ENCODE data around the gene PCP2. TPM values are rescaled to one million over a fixed set of nuclear protein-coding genes. Genes with fewer than 3 reads are reported as not detected.

PCP2 gene
- total and polyA plus RNA-seq, 2 experiments from 2014 or later, result 0.60 TPM; not detected in 1

GRCh38 chr19:7665076-7665475, 31.6 kb upstream of the PCP2 start:
- Histone ChIP-seq H3K79me2 (no peaks in the 10 kb centered on the region), H3K27me3 (peaks cover 18% of the 10 kb centered on the region), H3K36me3 (replicated peaks; ENCODE audit: insufficient read depth, low read depth) (no peaks in the 10 kb centered on the region), H3K27ac (no peak overlapping the region), H4K20me1 (ENCODE audit: insufficient read depth, poor library complexity, severe bottlenecking) (no peaks in the 10 kb centered on the region), H3K9me2 (replicated peaks; ENCODE audit: insufficient read depth) (no peaks in the 10 kb centered on the region), H3K4me3 (no peak overlapping the region), H3K9me3 (ENCODE audit: low read depth) (no peaks in the 10 kb centered on the region), H3K4me2 (no peak overlapping the region), H3K4me1 (ENCODE audit: insufficient read depth) (no peaks in the 10 kb centered on the region), H2AFZ (no peak overlapping the region)
- no peak for DNase-seq (ENCODE audit: low spot score)
- TF ChIP-seq EZH2 (IDR thresholded peaks at IDR 0.05; ENCODE audit: borderline replicate concordance) (no peak), EZH2phosphoT487 (IDR thresholded peaks at IDR 0.05; ENCODE audit: low read depth, severe bottlenecking, unreplicated experiment) (no peak), CTCF (IDR thresholded peaks at IDR 0.05; ENCODE audit: poor library complexity) (no peak)
- 78% methylated on average over 4 of the region's 4 CpGs for WGBS (ENCODE audit: low lambda C conversion rate, missing lambda C conversion rate)

- Histone ChIP-seq H3K79me2 (no peaks in the 10 kb centered on the region), H4K20me1 (ENCODE audit: insufficient read depth, poor library complexity, severe bottlenecking) (no peaks in the 10 kb centered on the region), H3K9me2 (replicated peaks; ENCODE audit: insufficient read depth) (no peaks in the 10 kb centered on the region), H3K36me3 (replicated peaks; ENCODE audit: insufficient read depth, low read depth) (no peaks in the 10 kb centered on the region), H3K4me3 (no peak overlapping the region), H3K4me2 (no peak overlapping the region), H2AFZ (no peak overlapping the region), H3K27me3 (peaks cover 6% of the 10 kb centered on the region), H3K27ac (no peak overlapping the region), H3K4me1 (ENCODE audit: insufficient read depth) (no peaks in the 10 kb centered on the region), H3K9me3 (ENCODE audit: low read depth) (no peaks in the 10 kb centered on the region)
- DNase-seq (ENCODE audit: low spot score), result no peak
- WGBS (ENCODE audit: low lambda C conversion rate, missing lambda C conversion rate), result 86% methylated on average over 7 of the region's 7 CpGs
- TF ChIP-seq EZH2phosphoT487 (IDR thresholded peaks at IDR 0.05; ENCODE audit: low read depth, severe bottlenecking, unreplicated experiment) (no peak), EZH2 (IDR thresholded peaks at IDR 0.05; ENCODE audit: borderline replicate concordance) (no peak), CTCF (IDR thresholded peaks at IDR 0.05; ENCODE audit: poor library complexity) (no peak)
Observed at GRCh38 chr19:7663706-7664105, 30.2 kb upstream of the PCP2 start.

GRCh38 chr19:7662657-7663056, 29.1 kb upstream of the PCP2 start:
- 86% methylated on average over 14 of the region's 14 CpGs for WGBS (ENCODE audit: low lambda C conversion rate, missing lambda C conversion rate)
- H3K4me1 ChIP-seq (ENCODE audit: insufficient read depth), result no peaks in the 10 kb centered on the region

More at GRCh38 chr19:7662657-7663056, 29.1 kb upstream of the PCP2 start:
- Histone ChIP-seq H3K9me2 (replicated peaks; ENCODE audit: insufficient read depth) (no peaks in the 10 kb centered on the region), H4K20me1 (ENCODE audit: insufficient read depth, poor library complexity, severe bottlenecking) (no peaks in the 10 kb centered on the region), H3K79me2 (no peaks in the 10 kb centered on the region), H3K36me3 (replicated peaks; ENCODE audit: insufficient read depth, low read depth) (no peaks in the 10 kb centered on the region), H3K27ac (no peak overlapping the region), H3K27me3 (no peaks in the 10 kb centered on the region), H3K4me2 (no peak overlapping the region), H3K9me3 (ENCODE audit: low read depth) (no peaks in the 10 kb centered on the region), H3K4me3 (no peak overlapping the region), H2AFZ (no peak overlapping the region)
- TF ChIP-seq EZH2 (IDR thresholded peaks at IDR 0.05; ENCODE audit: borderline replicate concordance) (no peak), CTCF (IDR thresholded peaks at IDR 0.05; ENCODE audit: poor library complexity) (no peak), EZH2phosphoT487 (IDR thresholded peaks at IDR 0.05; ENCODE audit: low read depth, severe bottlenecking, unreplicated experiment) (no peak)
- DNase-seq (ENCODE audit: low spot score), result no peak
